Body of pancreas (tissue), 4 donors: ENCODE measurements around the gene ITGB1BP1.

Source experiments
- POLR2A ChIP-seq, 3 donors: fragments of 450-650 bp; IDR thresholded peaks; one replicate each; pipeline ENCODE4 v1.6.1; 2016; ENCODE audit warnings: antibody characterized with exemption in 3 of 3, mild to moderate bottlenecking in 2 of 3
- TF ChIP-seq, protein P1 (sequence below), 7 experiments: fragments of 450-650 bp in 4 of 7; fragments of 200-600 bp in 3 of 7; sonication (generic) in 3 of 7; IDR thresholded peaks; one replicate each; pipeline ENCODE4 v1.5.1; 2016 to 2019; ENCODE audit warnings: antibody characterized with exemption in 7 of 7

DNA sequence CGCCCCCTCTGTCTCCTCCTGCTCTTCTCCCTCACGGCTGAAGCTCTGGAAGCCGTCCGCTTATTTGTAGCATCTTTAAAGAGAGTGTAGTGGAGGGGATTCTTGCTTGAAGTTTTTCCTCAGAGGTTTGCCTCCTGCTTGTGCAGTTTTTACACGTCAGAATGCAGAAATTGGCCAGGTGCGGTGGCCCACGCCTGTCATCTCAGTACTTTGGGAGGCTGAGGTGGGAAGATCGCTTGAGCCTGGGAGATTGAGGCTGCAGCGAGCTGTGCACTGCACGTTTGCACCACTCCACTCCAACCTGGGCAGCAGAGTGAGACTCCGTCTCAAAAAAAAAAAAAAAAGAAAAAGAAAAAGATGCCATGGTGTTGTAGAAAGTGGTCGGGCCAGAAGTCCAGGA is 69.0 kb downstream of the ITGB1BP1 start:
- TF ChIP-seq, protein P1, sequence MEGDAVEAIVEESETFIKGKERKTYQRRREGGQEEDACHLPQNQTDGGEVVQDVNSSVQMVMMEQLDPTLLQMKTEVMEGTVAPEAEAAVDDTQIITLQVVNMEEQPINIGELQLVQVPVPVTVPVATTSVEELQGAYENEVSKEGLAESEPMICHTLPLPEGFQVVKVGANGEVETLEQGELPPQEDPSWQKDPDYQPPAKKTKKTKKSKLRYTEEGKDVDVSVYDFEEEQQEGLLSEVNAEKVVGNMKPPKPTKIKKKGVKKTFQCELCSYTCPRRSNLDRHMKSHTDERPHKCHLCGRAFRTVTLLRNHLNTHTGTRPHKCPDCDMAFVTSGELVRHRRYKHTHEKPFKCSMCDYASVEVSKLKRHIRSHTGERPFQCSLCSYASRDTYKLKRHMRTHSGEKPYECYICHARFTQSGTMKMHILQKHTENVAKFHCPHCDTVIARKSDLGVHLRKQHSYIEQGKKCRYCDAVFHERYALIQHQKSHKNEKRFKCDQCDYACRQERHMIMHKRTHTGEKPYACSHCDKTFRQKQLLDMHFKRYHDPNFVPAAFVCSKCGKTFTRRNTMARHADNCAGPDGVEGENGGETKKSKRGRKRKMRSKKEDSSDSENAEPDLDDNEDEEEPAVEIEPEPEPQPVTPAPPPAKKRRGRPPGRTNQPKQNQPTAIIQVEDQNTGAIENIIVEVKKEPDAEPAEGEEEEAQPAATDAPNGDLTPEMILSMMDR (IDR thresholded peaks at IDR 0.05), result no peak
- no peak for TF ChIP-seq POLR2A (IDR thresholded peaks at IDR 0.05)
